Measurements from ENCODE around the gene EZH1.

The EZH1 gene

GRCh38 chr17:42709561-42709960 lies 35.3 kb downstream of the EZH1 start:
- no peak for DNase-seq (ENCODE audit: low read depth in 2 of 2)

DNA sequence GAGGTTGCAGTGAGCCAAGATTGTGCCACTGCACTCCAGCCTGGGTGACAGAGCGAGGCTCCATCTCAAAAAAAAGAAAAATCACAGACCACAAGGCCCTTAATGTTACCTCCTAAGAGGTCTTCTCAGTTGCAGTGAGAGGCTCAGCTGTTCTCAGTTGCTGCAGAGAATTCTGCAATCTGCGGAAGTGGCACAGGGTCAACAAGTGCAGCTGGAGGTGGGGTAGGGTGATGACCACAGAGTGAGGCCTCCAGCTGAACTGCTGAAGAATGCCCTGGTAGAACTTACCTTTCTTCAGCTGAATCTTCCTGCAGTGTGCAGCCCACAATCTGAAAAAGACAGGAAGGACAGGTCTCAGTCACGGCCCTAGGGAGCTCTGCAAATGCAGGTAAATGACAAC lies 36.3 kb downstream of the EZH1 start:
- no peak for DNase-seq (ENCODE audit: low read depth in 2 of 2)

DNA sequence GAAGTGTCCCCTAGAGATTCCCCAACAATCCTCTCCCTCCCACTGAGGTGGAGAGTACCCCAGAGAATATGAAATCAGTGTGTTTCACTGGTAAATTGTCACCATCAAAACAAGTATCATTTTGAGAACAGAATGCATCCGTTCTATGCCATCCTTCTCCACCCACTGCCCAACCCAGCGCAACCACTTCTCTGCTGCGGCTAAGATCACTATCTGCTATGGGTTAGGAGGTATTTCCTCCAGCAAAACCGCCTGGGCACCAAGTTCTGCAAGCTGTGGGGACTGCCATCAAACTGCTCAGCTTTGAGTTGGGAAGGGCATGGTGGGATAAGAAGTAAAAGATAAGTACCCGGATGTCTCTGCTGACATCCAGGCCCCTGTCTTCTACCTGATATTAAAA lies 38.1 kb downstream of the EZH1 start:
- DNase-seq (ENCODE audit: low read depth in 2 of 2) = peak in 1 of 2 donors; percentile 31

- no peak for DNase-seq (ENCODE audit: low read depth in 2 of 2)
These were observed 39.9 kb downstream of the EZH1 start for GRCh38 chr17:42704837-42705494.

- DNase-seq (ENCODE audit: low read depth in 2 of 2) = no peak
These were observed 40.4 kb downstream of the EZH1 start for GRCh38 chr17:42704490-42704836.

DNA sequence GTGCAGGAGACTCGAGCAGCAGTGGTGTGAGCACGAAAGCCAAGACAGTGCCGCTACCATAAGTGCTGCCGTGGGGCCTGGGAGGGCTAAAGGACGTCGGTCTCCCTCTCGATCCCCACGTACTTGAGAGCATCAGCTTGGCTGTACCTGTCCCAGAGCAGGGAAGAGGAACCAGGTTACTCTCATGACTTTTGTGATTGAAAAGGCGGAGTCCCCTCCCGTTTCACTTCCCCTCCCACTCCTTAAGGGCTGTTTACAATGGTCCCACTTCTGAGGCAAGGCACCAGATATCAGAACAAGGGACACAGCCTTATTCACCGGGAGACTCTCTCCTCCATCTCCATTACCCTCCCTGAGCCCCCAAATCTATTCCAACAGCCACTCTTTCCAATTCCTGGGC lies 42.4 kb downstream of the EZH1 start:
- DNase-seq (ENCODE audit: low read depth in 2 of 2) = no peak

DNA sequence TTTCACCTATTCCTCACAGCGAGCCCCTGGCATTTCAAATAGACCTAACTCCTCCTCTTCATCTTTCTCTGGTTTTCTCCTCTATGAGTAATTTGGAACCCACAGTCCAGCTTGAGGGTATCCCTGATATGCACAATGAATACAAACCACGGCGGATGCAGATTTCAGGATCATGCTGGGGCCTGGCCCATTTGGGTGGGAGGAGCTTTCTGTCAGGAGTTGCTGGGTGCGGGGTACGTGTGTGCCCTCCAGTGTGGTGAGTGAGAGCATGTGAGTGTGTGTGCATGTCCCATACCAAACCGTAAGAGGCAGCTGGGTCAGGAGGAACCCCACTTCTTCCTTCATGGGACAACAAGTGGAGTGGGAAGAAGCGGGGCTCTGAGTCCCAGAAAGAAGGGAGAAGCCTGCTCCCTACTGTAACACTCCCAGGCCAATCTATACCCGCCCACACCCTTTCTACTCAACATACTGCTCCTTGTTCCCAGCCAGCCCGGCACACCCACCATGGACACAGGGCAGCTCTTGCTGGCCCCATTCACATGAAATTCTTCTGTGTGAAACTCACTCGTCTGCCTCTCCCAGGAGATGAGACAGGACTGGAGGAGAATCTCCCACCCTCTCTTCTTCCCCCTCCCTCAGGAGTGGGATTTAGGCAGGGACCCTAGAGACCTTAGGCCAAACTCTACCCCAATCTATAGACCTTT lies 44.1 kb downstream of the EZH1 start:
- no peak for DNase-seq (ENCODE audit: low read depth in 2 of 2)

DNA sequence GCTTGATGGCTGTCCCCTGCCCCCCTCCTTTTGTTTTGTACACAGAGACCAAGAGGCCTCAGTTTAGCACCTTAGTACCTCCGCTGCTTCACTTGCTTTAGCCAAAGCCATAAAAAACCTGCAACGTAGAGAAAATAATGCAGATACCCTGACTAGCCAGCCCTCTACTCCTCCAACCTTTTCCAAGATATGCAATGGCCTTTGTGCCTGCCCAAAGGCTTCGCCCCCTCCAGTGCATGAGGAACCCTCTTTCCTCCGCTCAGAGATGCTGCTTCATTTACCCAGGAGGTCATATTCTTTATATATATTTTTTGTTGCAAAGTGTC lies 45.5 kb downstream of the EZH1 start:
- no peak for DNase-seq (ENCODE audit: low read depth in 2 of 2)

DNA sequence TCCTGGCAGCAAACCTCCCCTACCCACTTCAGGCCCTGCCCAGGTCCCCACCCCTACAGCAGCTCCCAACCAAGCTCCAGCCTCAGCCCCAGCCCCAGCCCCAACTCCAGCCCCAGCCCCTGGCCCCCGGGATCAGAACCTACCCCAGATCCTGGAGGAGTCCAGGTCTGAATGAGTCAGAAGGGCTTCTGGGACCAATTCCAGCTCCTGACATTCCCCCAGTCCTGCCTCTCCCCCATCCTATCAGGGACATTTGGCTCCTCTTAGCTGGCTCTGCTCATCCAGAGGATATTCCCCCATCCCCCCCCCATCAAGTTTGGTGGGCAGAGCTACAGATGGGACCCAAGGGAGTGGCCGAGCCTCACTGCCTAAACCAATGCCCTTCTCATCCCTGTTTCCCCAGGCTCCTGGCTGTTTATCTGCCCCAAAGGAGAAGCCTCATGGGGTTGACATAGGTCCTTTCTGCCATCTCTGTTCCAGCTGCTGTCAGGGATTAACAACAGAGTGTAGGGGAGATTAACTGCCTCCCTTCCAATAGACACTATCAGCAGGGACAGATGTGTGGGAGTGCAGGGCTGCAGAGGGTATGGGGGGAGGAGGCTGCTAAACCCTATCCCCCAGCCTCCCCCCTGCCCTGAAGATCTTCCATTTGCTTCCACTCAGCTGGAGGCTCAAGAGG lies 46.0 kb downstream of the EZH1 start:
- no peak for DNase-seq (ENCODE audit: low read depth in 2 of 2)

- DNase-seq (ENCODE audit: low read depth in 2 of 2) = no peak
These were observed 47.6 kb downstream of the EZH1 start for GRCh38 chr17:42697108-42697811.

GRCh38 chr17:42695500-42695899 lies 49.3 kb downstream of the EZH1 start:
- no peak for DNase-seq (ENCODE audit: low read depth in 2 of 2)

DNA sequence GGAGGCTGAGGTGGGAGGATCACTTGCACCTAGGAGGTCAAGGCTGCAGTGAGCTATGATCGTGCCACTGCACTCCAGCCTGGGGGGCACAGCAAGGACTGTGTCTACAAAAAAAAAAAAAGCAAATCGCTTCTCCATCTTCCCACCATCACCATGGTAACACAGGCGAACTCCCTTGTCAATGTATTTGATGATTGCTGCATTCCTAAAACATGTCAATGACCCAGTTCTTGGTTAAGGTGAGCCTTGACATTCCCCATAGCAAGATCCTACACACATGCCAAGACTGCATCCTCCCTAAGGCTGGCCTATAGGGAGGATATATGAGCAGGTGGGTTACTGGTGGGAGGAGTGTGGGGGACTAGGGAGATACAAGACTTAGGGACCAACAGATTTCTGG lies 50.3 kb downstream of the EZH1 start:
- DNase-seq (ENCODE audit: low read depth in 2 of 2) = no peak

DNA sequence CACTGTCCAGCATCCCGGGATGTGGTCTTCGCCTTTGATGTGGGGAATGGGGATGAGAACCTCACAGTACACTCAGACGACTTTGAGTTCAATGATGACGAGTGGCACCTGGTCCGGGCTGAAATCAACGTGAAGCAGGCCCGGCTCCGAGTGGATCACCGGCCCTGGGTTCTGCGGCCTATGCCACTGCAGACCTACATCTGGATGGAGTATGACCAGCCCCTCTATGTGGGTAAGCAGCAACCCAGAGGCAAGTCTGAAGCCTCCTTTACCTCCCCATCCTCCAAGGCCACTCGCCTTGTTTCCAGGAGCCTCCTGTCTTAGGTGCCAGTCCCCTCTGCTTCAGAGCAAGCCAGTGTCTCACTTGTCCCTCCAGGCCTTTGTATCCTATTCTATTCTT lies 52.4 kb downstream of the EZH1 start:
- no peak for DNase-seq (ENCODE audit: low read depth in 2 of 2)

- no peak for DNase-seq (ENCODE audit: low read depth in 2 of 2)
These were observed 53.8 kb downstream of the EZH1 start for GRCh38 chr17:42691021-42691545.

GRCh38 chr17:42690596-42690995 lies 54.2 kb downstream of the EZH1 start:
- DNase-seq (ENCODE audit: low read depth in 2 of 2) = no peak

- DNase-seq (ENCODE audit: low read depth in 2 of 2) = no peak
These were observed 57.0 kb downstream of the EZH1 start for GRCh38 chr17:42687707-42688320.

DNA sequence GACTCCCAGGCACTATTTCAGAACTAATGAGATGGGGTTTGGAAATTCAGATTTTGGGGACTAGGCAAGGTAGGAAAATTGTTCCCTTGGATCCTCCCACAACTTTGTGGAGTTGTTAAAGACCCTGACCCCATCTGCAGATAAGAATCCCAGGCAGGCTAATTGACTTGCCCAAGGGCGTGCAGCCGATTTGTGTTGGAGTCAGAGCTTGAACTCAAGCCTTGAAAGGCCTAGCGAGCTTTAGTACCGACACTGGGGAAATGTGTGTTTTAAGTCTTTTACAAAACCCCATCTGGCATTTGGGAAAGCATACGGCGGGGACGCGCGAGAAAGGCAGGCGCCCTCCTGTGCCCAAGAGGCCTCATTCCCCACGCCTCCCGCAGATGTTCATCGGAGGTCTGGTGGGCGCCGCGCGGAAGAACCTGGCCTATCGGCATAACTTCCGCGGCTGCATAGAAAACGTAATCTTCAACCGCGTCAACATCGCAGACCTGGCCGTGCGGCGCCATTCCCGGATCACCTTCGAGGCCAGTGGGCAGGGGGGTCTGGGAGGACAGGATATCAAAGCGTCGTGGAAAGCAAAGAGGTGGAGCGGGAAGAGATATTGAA lies 58.2 kb downstream of the EZH1 start:
- no peak for DNase-seq (ENCODE audit: low read depth in 2 of 2)

- DNase-seq (ENCODE audit: low read depth in 2 of 2) = no peak
These were observed 59.0 kb downstream of the EZH1 start for GRCh38 chr17:42685831-42686230.

DNA sequence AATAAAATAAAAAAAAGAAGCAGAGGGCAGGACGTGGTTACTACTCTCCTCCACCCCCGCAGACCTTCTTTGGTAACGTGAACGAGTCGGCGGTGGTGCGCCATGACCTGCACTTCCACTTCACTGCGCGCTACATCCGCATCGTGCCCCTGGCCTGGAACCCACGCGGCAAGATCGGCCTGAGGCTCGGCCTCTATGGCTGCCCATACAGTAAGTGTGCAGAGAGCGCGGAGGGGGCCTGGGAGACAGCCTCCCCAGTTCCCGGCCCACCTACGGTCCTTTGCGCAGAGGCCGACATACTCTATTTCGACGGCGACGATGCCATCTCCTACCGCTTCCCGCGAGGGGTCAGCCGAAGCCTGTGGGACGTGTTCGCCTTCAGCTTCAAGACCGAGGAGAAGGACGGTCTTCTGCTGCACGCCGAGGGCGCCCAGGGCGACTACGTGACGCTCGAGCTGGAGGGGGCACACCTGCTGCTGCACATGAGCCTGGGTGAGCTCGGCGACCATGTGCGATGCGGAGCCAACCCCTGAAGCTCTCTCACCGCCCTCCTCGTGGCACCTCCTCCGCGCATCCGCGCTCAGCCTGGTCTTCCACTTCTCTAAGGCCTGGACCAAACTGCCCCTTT lies 59.8 kb downstream of the EZH1 start:
- no peak for DNase-seq (ENCODE audit: low read depth in 2 of 2)

DNA sequence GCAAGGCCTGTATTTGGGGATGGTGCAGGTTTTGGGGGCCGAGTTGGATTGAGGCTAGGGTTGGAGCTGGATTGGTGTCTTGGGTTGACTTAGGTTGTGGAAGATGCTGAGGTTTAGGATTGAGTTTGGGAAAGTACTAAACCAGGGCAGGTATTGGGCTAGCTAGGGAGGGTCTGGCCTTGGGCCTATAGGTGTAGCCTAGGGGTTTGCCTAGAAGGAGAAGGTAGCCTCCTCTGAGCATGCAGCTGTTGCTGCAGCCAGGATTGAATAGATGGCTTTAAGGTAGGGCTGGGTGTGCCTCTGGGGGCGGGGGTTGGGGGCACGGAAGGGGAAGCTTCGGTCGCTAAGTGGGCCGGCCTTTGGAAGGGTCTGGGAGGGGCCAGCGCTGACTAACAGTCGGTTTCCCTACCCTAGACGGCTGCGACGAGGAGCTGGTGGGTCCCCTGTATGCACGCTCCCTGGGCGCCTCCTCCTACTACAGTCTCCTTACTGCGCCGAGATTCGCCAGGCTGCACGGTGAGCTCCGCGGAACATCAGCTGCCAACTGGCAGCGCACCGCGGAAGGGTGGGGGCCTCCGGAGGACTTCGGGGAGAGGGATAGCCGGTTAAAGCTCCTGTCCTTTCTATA lies 61.3 kb downstream of the EZH1 start:
- DNase-seq (ENCODE audit: low read depth in 2 of 2) = no peak
